Astrocyte of the hippocampus (primary cell): ENCODE data around the gene KLC3.

ENCODE experiments used
- DNase-seq: peaks from one replicate; pipeline ENCODE4 v3.0.0; 2011; ENCODE audit warnings: low read depth, low spot score

The KLC3 gene

GRCh38 chr19:45348367-45349125 is 8.0 kb downstream of the KLC3 start:
- no peak for DNase-seq

DNA sequence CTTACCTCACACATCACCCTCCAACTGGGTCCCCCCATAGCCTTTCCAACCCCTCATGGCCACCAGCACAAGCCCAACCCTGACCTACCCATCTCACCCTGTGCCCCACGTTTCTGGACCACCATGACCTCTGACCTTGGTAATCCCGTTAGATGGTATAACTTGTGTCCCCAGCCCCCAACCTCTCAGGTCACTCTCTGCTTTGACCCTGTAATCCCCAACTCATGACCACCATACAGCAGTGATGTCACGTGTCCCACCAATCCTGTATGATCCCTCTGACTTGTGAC is 8.5 kb downstream of the KLC3 start:
- no peak for DNase-seq

GRCh38 chr19:45349430-45349941 is 8.9 kb downstream of the KLC3 start:
- no peak for DNase-seq

DNA sequence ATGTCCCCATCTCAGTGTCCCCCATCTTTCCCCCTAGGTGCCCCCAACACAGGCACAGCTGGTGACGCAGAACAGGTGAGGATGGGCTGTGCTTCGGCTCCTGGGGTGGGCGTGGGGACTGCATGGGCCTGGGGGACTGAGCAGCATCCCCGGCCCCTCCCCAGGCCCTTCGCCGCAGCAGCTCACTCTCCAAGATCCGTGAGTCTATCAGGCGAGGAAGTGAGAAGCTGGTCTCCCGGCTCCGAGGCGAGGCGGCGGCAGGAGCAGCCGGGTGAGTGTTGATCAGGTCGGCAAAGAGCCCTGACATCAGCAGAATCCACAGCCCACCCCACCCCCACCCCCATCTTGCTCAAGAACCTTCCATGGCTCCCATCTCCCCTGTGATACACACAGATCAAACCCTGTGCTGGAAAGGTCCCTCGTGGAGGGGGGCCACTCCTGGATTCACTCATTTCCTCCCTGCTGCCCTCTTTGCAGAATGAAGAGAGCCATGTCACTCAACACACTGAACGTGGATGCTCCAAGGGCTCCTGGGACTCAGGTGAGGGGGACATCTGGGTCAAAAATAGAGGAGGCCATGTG is 10.0 kb downstream of the KLC3 start:
- no peak for DNase-seq

GRCh38 chr19:45351401-45351952 is 10.9 kb downstream of the KLC3 start:
- DNase-seq: no peak

DNA sequence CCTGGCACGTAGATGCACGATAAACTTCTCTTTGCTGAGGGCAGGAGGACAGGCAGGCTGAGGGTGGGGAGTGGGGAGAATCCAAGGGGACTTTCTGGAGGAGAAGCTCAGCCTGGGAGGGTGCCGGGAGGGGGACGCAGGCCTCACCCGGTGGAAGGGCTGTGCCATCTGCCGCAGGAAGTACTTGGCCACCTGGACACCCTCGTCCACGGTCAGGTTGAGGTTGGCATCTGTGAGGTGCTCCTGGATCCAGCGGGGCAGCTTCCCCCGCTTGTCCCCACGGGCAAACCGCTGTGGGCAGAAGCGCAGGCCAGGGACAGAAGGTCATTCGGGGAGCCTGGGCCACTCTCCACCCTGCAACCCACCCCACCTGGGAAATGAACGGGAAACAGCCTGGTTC is 11.5 kb downstream of the KLC3 start:
- DNase-seq: no peak

GRCh38 chr19:45352471-45352870 is 11.9 kb downstream of the KLC3 start:
- no peak for DNase-seq

GRCh38 chr19:45352914-45353796 is 12.6 kb downstream of the KLC3 start:
- no peak for DNase-seq

- DNase-seq: no peak
Observed at GRCh38 chr19:45354241-45354842, 13.8 kb downstream of the KLC3 start.

DNA sequence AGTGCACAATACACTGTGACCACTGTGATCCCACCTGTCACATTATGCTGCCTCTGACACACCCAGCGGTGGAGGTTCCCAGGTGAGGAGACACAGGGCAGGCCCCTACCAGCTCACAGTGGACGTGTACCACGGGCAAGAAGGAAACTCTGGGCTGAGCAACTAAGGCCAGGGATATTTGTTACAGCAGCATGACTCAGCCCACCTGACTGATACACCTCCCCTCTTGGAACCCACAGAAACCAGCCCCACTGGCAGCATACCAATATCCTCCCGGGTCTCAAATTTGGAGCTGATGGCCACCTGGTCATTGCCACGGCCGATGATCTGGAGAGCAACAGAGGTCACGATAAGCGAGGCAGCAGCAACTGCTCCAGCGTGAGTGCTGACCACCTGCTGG is 14.9 kb downstream of the KLC3 start:
- DNase-seq: no peak

DNA sequence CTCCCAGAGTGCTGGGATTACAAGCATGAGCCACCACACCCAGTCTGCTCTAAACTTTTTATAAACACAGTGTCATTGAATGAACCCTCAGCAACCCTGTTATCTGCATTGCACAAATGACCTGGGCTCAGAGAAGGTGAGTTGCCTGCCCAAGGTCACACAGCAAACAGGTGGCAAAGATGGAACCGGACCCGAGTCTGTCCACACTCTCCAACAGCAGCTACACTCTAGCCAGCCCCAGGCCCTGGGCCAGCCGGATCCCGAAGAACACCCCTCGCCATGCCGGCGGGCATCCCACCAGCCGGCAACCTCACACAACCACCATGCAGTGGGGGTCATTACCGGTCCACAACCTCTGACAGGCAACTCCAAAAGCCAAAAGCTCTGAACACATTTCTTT is 15.4 kb downstream of the KLC3 start:
- no peak for DNase-seq

GRCh38 chr19:45356760-45357444 is 16.4 kb downstream of the KLC3 start:
- DNase-seq: no peak

GRCh38 chr19:45357445-45357783 is 16.9 kb downstream of the KLC3 start:
- DNase-seq: no peak

DNA sequence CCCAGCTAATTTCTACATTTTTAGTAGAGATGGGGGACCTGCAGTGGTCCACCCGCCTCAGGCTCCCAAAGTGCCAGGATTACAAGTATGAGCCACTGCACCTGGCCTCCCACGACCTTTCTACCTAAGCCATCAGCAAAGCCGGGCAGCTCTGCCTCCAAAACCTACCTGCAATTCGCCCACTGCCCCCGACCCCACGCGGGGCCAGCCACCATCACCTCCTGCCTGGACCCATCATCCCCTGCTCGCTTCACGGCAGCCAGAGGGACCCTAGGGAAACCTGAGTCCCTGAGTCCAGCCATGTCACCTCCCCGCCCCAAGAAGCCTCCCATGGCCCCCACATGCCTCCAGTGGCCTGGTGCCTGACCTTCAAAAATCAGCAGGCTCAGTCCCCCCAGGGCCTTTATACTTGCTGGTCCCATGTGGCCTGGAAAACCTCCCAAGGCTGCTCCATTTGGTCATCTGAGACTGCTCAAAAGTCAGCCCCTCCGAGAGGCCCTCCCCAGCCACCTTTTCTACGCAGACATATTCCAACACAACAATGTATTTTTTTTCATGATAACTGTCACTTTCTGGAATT is 17.8 kb downstream of the KLC3 start:
- DNase-seq: no peak

- DNase-seq: no peak
Observed at GRCh38 chr19:45361608-45362007, 21.1 kb downstream of the KLC3 start.

DNA sequence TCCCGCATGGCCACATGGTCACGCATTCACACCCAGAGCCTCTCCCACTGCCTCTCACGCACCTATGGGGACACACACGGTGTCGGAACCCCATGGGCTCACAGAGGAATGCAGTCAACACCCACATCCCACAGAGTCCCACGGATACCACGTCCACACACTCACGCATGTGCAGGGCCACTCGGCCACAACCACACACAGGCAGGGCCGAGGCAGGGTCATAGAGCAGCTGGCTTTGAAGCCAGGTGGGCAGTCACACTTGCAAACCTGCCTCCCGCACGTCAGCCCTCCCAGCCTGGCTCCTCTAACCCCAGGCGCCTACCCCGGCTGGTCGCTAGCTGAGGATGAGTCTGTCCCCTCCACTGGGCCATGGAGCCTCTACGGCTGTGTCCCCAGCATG is 21.7 kb downstream of the KLC3 start:
- DNase-seq: no peak

DNA sequence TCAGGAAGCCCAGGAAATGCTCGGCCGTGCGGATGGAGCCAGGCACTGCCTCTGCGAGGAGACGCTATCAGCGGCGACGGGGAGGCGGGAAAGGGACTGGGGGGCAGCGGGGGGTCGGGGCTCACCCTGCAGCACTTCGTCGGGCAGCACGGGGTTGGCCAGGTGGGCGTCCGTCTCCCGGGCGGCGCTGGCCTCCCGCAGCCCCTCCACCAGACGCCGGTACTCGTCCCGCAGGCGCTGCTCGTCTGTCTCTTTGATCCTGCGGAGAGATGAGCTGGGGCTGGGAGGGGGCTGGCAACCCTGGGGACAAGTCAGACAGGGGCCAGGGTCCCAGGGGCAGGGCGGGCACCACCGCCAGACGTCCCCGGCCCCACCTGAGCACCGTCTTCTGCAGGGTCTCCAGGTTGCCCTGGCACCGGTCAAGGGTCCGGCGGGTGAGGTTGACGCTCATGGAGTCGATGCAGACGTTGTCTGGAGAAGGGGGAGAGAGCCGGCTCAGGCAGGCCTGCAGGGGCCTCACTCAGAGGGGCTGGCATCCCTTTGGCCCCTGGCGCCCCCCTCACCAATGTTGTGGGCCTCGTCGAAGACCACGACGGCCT is 23.4 kb downstream of the KLC3 start:
- DNase-seq: no peak

GRCh38 chr19:45364696-45365095 is 24.1 kb downstream of the KLC3 start:
- no peak for DNase-seq

DNA sequence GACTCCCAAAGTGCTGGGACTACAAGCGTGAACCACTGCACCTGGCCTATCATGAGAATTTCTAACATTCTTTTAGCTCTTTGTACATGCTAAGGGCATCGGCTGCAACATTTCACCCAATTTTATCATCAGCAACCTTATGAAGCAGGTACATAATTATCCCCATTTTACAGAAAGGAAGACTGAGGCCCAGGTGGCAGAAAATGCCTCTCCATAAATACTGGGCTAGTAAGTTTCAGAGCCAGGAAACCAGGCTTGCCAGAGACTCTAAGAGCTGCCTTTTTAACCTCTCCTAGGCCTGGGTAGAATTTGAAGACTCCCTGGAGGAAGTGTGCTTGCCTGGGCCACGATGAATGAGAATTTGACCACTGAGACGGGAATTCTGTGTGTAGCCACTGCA is 27.6 kb downstream of the KLC3 start:
- DNase-seq: no peak

GRCh38 chr19:45368737-45369340 is 28.3 kb downstream of the KLC3 start:
- no peak for DNase-seq
